Kidney (tissue), 14 donors: ENCODE measurements around the gene NUP85. TPM values are rescaled to one million over a fixed set of nuclear protein-coding genes. Genes with fewer than 3 reads are reported as not detected.

Experiments used
- DNase-seq, 5 donors: peaks; one replicate each; pipeline ENCODE4 v3.0.0-alpha.2; 2013 to 2020
- FAIRE-seq: peaks from 2 replicates; lab custom pipeline; 2012; peaks lifted over from hg19 to GRCh38; lab: Jason Lieb, UNC
- H3K27ac ChIP-seq, 2 donors: one replicate each; pipeline ENCODE4 v1.7.0; 2013; ENCODE audit warnings: low read depth in 2 of 2, low read length in 2 of 2, inconsistent platforms in 1 of 2
- H3K27me3 ChIP-seq: one replicate; pipeline ENCODE4 v1.7.1; 2013; ENCODE audit warnings: low read length, inconsistent platforms; ENCODE audit not compliant: control insufficient read depth, insufficient read depth
- H3K36me3 ChIP-seq, 3 donors: one replicate each; pipeline versions ENCODE4 v1.7.0 to v1.7.1; 2013; ENCODE audit warnings: low read length in 3 of 3, control low read depth in 1 of 3, inconsistent platforms in 1 of 3; ENCODE audit not compliant: insufficient read depth in 3 of 3, control insufficient read depth in 2 of 3
- H3K4me1 ChIP-seq, 3 donors: one replicate each; pipeline versions ENCODE4 v1.7.0 to v1.7.1; 2013; ENCODE audit warnings: low read length in 3 of 3, inconsistent platforms in 1 of 3, low read depth in 1 of 3; ENCODE audit not compliant: control insufficient read depth in 2 of 3, insufficient read depth in 2 of 3
- H3K4me3 ChIP-seq, 3 donors: one replicate each; pipeline versions ENCODE4 v1.7.0 to v1.8.1; 2013; ENCODE audit warnings: low read length in 3 of 3, control low read depth in 1 of 3, inconsistent platforms in 1 of 3
- H3K9ac ChIP-seq, 3 donors: one replicate each; pipeline versions ENCODE4 v1.7.0 to v1.7.1; 2013; ENCODE audit warnings: low read length in 3 of 3, control low read depth in 1 of 3, inconsistent platforms in 1 of 3
- H3K9me3 ChIP-seq, 3 donors: one replicate each; pipeline versions ENCODE4 v1.7.0 to v1.7.1; 2013; ENCODE audit warnings: low read length in 3 of 3, control low read depth in 1 of 3, inconsistent platforms in 1 of 3; ENCODE audit not compliant: control insufficient read depth in 2 of 3, insufficient read depth in 1 of 3
- CTCF ChIP-seq: IDR thresholded peaks from 3 replicates; pipeline ENCODE4 v1.5.1; 2012; ENCODE audit warnings: mild to moderate bottlenecking, moderate library complexity, borderline replicate concordance; ENCODE audit not compliant: insufficient read depth; ENCODE audit errors: extremely low read depth
- intact Hi-C: fragments of 100-400 bp; cut with DNase I; formaldehyde crosslinking; loops from one replicate; pipeline ENCODE4 v1.11.1; 2022
- polyA plus RNA-seq: library from polyadenylated mRNA; stranded (reverse); fragments of 350-450 nt; fragmentation: Illumina TruSeq; extraction: RNeasy Lipid Tissue Mini Kit (QIAGEN cat#74804); gene quantifications from one replicate; pipeline ENCODE4 v1.2.3, GENCODE V29; 2014; ENCODE audit warnings: low read depth, low replicate concordance; ENCODE audit not compliant: insufficient read depth
- total RNA-seq: library from RNA; stranded (reverse); fragmentation: NEBNext Ultra II Directional; extraction: Animal tissue kit (Norgen Biotek cat#: 25700); gene quantifications from one replicate; pipeline ENCODE4 v1.2.1, GENCODE V29; 2021
- donor health status: control.
- donor health status: control.
- donor health status: control.
- donor health status: control.
- donor health status: control.
- donor health status: DM: yes; HTN: yes; CAD: no.
- donor health status: Normal renal cell carcinoma (clear cell type).

Gene NUP85
- total and polyA plus RNA-seq, 2 donors from 2014 or later = 23.9 to 67.1 TPM

GRCh38 chr17:75271955-75272847 is 66.7 kb downstream of the NUP85 start:
- intact Hi-C loops = no loop called here
- FAIRE-seq (no peak), DNase-seq (no peak)
- no peaks in the 10 kb centered on the region for H3K27me3 ChIP-seq
- peak overlapping the region in 2 of 3 donors; percentile 60 to 65 for H3K4me3 ChIP-seq
- no peaks in the 10 kb centered on the region for H3K36me3 ChIP-seq
- TF ChIP-seq CTCF = no peak
- peaks cover 0 to 13% (median 0%) of the 10 kb centered on the region in 3 donors for H3K4me1 ChIP-seq
- peak overlapping the region in 2 of 3 donors; percentile 10 to 58 for H3K9ac ChIP-seq
- no peak overlapping the region for H3K27ac ChIP-seq
- no peaks in the 10 kb centered on the region for H3K9me3 ChIP-seq

GRCh38 chr17:75272848-75273184 is 67.3 kb downstream of the NUP85 start:
- Histone ChIP-seq H3K4me3 (no peak overlapping the region), H3K27ac (no peak overlapping the region), H3K9ac (no peak overlapping the region), H3K9me3 (no peaks in the 10 kb centered on the region), H3K4me1 (peaks cover 0 to 13% (median 0%) of the 10 kb centered on the region in 3 donors), H3K36me3 (no peaks in the 10 kb centered on the region), H3K27me3 (no peaks in the 10 kb centered on the region)
- no peak for FAIRE-seq
- no peak for DNase-seq
- no peak for TF ChIP-seq CTCF
- intact Hi-C loops = no loop called here

GRCh38 chr17:75273977-75274708 is 68.7 kb downstream of the NUP85 start:
- intact Hi-C loops = no loop called here

More at GRCh38 chr17:75273977-75274708, 68.7 kb downstream of the NUP85 start:
- Histone ChIP-seq H3K9ac (no peak overlapping the region), H3K27ac (no peak overlapping the region), H3K4me1 (peaks cover 0 to 13% (median 0%) of the 10 kb centered on the region in 3 donors), H3K9me3 (no peaks in the 10 kb centered on the region), H3K4me3 (no peak overlapping the region), H3K27me3 (no peaks in the 10 kb centered on the region), H3K36me3 (no peaks in the 10 kb centered on the region)
- no peak for FAIRE-seq
- TF ChIP-seq CTCF = no peak
- DNase-seq = no peak
